Activated CD4-positive, alpha-beta T cell treated with anti-CD3 and anti-CD28 coated beads, Interleukin-2, amount 10 ng/mL, durations not matched to agents 24 days and 14 days (primary cell): ENCODE measurements around the gene RNH1. TPM values are rescaled to one million over a fixed set of nuclear protein-coding genes. Genes with fewer than 3 reads are reported as not detected.

Experiments used
- DNase-seq: peaks from one replicate; pipeline ENCODE4 v3.0.0; 2022
- H3K27ac Mint-ChIP-seq: one replicate; pipeline ENCODE4 v1.8.0; 2022; ENCODE audit warnings: mild to moderate bottlenecking, mixed read lengths
- H3K27me3 Mint-ChIP-seq: one replicate; pipeline ENCODE4 v1.8.0; 2022; ENCODE audit warnings: mixed read lengths
- H3K36me3 Mint-ChIP-seq: one replicate; pipeline ENCODE4 v1.8.0; 2022; ENCODE audit warnings: low read depth, mild to moderate bottlenecking, mixed read lengths
- H3K4me1 Mint-ChIP-seq: one replicate; pipeline ENCODE4 v1.8.0; 2021; ENCODE audit warnings: mixed read lengths
- H3K4me3 Mint-ChIP-seq: one replicate; pipeline ENCODE4 v1.8.0; 2022; ENCODE audit warnings: mild to moderate bottlenecking, moderate library complexity, mixed read lengths
- H3K9me3 Mint-ChIP-seq: one replicate; pipeline ENCODE4 v1.8.0; 2021; ENCODE audit warnings: mixed read lengths
- intact Hi-C: fragments of 100-400 bp; cut with micrococcal nuclease; formaldehyde crosslinking; loops from one replicate; pipeline ENCODE4 v1.15.1; 2023
- total RNA-seq: library from RNA; stranded (reverse); gene quantifications from 2 replicates; pipeline ENCODE4 v1.2.3, GENCODE V29; 2022

RNH1 gene
- total RNA-seq, 1 donor from 2014 or later, result 134 TPM

GRCh38 chr11:545171-545570 lies 38.1 kb upstream of the RNH1 start:
- no peaks in the 10 kb centered on the region for H3K27me3 Mint-ChIP-seq
- H3K4me1 Mint-ChIP-seq, result peaks cover 2% of the 10 kb centered on the region
- H3K9me3 Mint-ChIP-seq, result no peaks in the 10 kb centered on the region
- no peaks in the 10 kb centered on the region for H3K36me3 Mint-ChIP-seq
- intact Hi-C loops, result no loop called here
- H3K4me3 Mint-ChIP-seq, result no peak overlapping the region
- no peak overlapping the region for H3K27ac Mint-ChIP-seq
- no peak for DNase-seq

GRCh38 chr11:544817-545166 lies 37.8 kb upstream of the RNH1 start:
- Mint-ChIP-seq H3K4me3 (no peak overlapping the region), H3K27ac (no peak overlapping the region), H3K36me3 (no peaks in the 10 kb centered on the region), H3K27me3 (no peaks in the 10 kb centered on the region), H3K9me3 (no peaks in the 10 kb centered on the region), H3K4me1 (peaks cover 2% of the 10 kb centered on the region)
- intact Hi-C loops, result no loop called here
- DNase-seq, result no peak

GRCh38 chr11:541433-541885 lies 34.4 kb upstream of the RNH1 start:
- H3K36me3 Mint-ChIP-seq, result no peaks in the 10 kb centered on the region
- intact Hi-C loops, result no loop called here
- DNase-seq, result peak; percentile 57
- peaks cover 8% of the 10 kb centered on the region for H3K4me1 Mint-ChIP-seq
- no peaks in the 10 kb centered on the region for H3K9me3 Mint-ChIP-seq
- H3K27ac Mint-ChIP-seq, result no peak overlapping the region
- no peak overlapping the region for H3K4me3 Mint-ChIP-seq
- H3K27me3 Mint-ChIP-seq, result no peaks in the 10 kb centered on the region

DNA sequence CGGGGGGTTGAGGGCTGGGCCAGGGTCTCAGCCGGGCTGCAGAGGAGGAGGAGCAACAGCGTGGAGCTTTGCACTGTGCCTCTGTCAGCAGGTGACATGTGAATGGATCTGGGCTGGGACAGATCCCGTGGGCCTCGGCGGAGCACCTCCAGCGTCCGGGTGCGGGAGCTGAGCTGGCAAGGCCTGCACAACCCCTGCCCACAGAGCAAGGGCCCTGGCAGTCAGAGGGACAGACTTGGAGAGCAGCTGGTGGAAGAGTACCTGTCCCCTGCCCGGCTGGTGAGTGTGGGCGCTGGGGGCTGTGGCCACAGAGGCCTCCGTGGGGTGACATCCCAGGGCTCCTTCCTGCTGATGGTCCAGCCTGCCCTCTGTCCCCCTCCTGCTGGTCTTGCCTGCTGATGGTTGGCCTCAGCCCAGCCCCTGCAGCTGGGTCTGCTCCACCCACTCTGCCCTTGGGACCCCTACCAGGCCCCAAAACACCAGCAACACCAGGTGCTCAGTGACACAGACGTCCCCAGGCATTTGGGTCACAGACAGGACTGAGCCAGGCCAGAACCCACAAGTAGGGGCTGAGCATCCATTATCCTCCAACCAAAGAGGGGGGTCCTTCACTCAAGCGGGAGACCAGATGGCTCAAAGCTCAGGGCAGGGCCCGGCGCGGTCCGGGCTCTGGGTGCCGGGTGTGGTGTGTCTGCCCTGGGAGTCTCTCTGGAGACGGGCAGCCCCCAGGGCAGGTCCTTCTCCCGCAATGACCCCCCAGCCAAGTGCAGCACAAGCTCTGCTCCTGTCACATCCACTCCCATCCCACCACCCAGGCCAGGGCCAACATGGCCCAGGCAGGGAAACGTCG lies 33.8 kb upstream of the RNH1 start:
- no peaks in the 10 kb centered on the region for H3K27me3 Mint-ChIP-seq
- H3K36me3 Mint-ChIP-seq, result peaks cover 2% of the 10 kb centered on the region
- H3K9me3 Mint-ChIP-seq, result no peaks in the 10 kb centered on the region
- H3K4me1 Mint-ChIP-seq, result peaks cover 13% of the 10 kb centered on the region
- no peak overlapping the region for H3K4me3 Mint-ChIP-seq
- DNase-seq, result peak; percentile 59
- no peak overlapping the region for H3K27ac Mint-ChIP-seq
- intact Hi-C loops, result no loop called here

- H3K4me3 Mint-ChIP-seq, result no peak overlapping the region
- DNase-seq, result peak; percentile 57
- no peak overlapping the region for H3K27ac Mint-ChIP-seq
- H3K4me1 Mint-ChIP-seq, result peaks cover 13% of the 10 kb centered on the region
- H3K36me3 Mint-ChIP-seq, result peaks cover 2% of the 10 kb centered on the region
- no peaks in the 10 kb centered on the region for H3K9me3 Mint-ChIP-seq
- intact Hi-C loops, result loop anchor here (5.0 kb wide), 1 partner anchor 157 kb away; the partner anchor contains the start of genes DEAF1 and TMEM80
- H3K27me3 Mint-ChIP-seq, result no peaks in the 10 kb centered on the region
These were observed 33.0 kb upstream of the RNH1 start for GRCh38 chr11:539971-540481.

- intact Hi-C loops, result loop anchor here (5.0 kb wide), 1 partner anchor 159 kb away; the partner anchor contains the start of genes DEAF1 and TMEM80
- H3K36me3 Mint-ChIP-seq, result peaks cover 4% of the 10 kb centered on the region
- no peaks in the 10 kb centered on the region for H3K9me3 Mint-ChIP-seq
- peaks cover 16% of the 10 kb centered on the region for H3K4me1 Mint-ChIP-seq
- no peak overlapping the region for H3K4me3 Mint-ChIP-seq
- peak; percentile 59 for DNase-seq
- H3K27ac Mint-ChIP-seq, result no peak overlapping the region
- no peaks in the 10 kb centered on the region for H3K27me3 Mint-ChIP-seq
These were observed 31.5 kb upstream of the RNH1 start for GRCh38 chr11:538431-539051.

- no peak overlapping the region for H3K27ac Mint-ChIP-seq
- no peak for DNase-seq
- no peaks in the 10 kb centered on the region for H3K27me3 Mint-ChIP-seq
- intact Hi-C loops, result loop anchor here (1.0 to 5.0 kb wide), 3 partner anchors 17 to 159 kb away; partner anchors contain the start of genes DEAF1, RNH1 and TMEM80
- H3K4me3 Mint-ChIP-seq, result peak overlapping the region; percentile 89
- peaks cover 4% of the 10 kb centered on the region for H3K36me3 Mint-ChIP-seq
- H3K9me3 Mint-ChIP-seq, result no peaks in the 10 kb centered on the region
- H3K4me1 Mint-ChIP-seq, result peaks cover 16% of the 10 kb centered on the region
These were observed 30.8 kb upstream of the RNH1 start for GRCh38 chr11:537622-538430.

- Mint-ChIP-seq H3K4me1 (peaks cover 15% of the 10 kb centered on the region), H3K27ac (peak within 1 kb of the TSS; percentile 83), H3K9me3 (no peaks in the 10 kb centered on the region), H3K4me3 (peak within 1 kb of the TSS; percentile 89), H3K27me3 (no peaks in the 10 kb centered on the region), H3K36me3 (peaks cover 7% of the 10 kb centered on the region)
- DNase-seq, result peak; percentile 96
- intact Hi-C loops, result loop anchor here (1.0 to 5.0 kb wide), 3 partner anchors 18 to 160 kb away; partner anchors contain the start of genes DEAF1, RNH1 and TMEM80
These were observed 30.0 kb upstream of the RNH1 start, which contains the start of gene LRRC56 for GRCh38 chr11:536841-537621. TSS of gene LRRC56 (plus strand) at chr11:537527. CDS start at chr11:540685, 3,158 bp downstream.

DNA sequence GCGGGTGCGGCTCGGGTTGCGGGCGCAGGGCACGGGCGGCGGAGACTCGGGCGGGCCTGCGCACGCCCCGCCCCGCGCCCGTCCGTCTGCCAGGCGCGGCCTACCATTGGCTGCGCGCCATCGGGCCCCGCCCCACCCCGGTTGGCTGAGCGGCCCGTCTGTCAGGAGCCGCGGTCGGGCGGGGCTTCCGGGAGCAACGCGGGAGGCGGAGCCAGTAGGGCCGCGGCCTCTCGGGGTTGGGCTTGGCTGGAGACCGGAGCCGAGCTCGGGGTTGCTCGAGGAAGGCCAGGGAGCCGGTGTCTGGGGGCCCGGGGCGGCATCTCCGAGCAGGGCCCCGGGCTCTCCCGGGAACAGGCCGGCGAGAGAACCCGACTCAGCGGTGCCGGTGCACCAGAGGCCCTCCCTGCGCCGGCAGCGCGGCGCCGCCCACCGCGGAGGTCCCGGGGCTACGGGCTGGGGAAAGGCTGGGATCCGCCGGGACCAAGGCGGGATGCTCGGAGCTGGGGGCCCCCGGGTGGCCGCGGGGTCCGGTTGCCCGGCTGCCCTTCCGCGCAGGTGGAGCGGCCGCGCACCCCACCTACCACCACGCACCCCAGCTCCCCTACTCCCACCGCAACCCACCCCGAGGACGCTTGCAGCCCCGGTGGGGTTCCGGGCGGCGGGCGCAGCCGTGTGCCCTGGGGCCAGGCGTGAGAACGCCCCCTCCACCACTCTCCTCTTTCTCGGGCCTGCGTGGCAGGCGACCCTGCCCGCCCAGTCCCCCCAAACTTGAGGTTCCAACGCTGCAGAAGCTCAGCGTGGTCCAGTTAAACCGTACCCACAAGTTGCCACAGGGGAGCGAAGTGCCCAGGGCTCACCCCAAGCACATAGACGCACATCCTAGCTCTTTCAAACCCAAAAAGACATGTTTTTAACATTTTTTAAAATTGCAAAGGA lies 28.7 kb upstream of the RNH1 start, which contains the start of gene HRAS:
TSS of gene HRAS (minus strand) at position 58 of the 936 bp plus-strand sequence.
- H3K4me1 Mint-ChIP-seq, result peaks cover 15% of the 10 kb centered on the region
- H3K27ac Mint-ChIP-seq, result peak within 1 kb of the TSS; percentile 83
- no peaks in the 10 kb centered on the region for H3K9me3 Mint-ChIP-seq
- H3K27me3 Mint-ChIP-seq, result no peaks in the 10 kb centered on the region
- intact Hi-C loops, result loop anchor here (1.0 to 5.0 kb wide), 3 partner anchors 17 to 162 kb away; partner anchors contain the start of genes DEAF1 and TMEM80
- DNase-seq, result peak; percentile 99
- peaks cover 10% of the 10 kb centered on the region for H3K36me3 Mint-ChIP-seq
- H3K4me3 Mint-ChIP-seq, result peak within 1 kb of the TSS; percentile 89

DNA sequence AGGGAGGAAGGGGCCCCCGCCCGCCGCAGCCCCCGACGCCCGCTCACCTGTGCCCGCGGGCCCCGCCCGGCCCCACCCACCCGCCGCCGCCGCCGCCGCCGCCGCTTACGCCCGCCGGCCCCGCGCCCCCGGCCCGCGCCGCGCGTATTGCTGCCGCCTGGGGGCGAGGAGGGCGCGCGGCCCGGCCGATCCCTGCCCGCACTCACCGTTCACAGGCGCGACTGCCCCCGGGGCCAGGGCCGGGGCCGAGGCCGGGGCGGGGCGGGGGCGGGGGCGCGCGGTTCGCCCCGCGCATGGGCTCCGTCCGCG lies 28.1 kb upstream of the RNH1 start:
- no peak overlapping the region for H3K27ac Mint-ChIP-seq
- no peaks in the 10 kb centered on the region for H3K9me3 Mint-ChIP-seq
- no peaks in the 10 kb centered on the region for H3K27me3 Mint-ChIP-seq
- no peak overlapping the region for H3K4me3 Mint-ChIP-seq
- peaks cover 15% of the 10 kb centered on the region for H3K4me1 Mint-ChIP-seq
- intact Hi-C loops, result loop anchor here (1.0 to 5.0 kb wide), 2 partner anchors 17 to 162 kb away; partner anchors contain the start of genes DEAF1 and TMEM80
- peaks cover 10% of the 10 kb centered on the region for H3K36me3 Mint-ChIP-seq
- no peak for DNase-seq

- H3K9me3 Mint-ChIP-seq, result no peaks in the 10 kb centered on the region
- peaks cover 10% of the 10 kb centered on the region for H3K36me3 Mint-ChIP-seq
- H3K27ac Mint-ChIP-seq, result no peak overlapping the region
- peak overlapping the region; percentile 80 for H3K4me3 Mint-ChIP-seq
- DNase-seq, result peak; percentile 78
- no peaks in the 10 kb centered on the region for H3K27me3 Mint-ChIP-seq
- intact Hi-C loops, result loop anchor here (1.0 to 5.0 kb wide), 2 partner anchors 16 to 163 kb away; partner anchors contain the start of genes DEAF1 and TMEM80
- peaks cover 15% of the 10 kb centered on the region for H3K4me1 Mint-ChIP-seq
These were observed 27.6 kb upstream of the RNH1 start for GRCh38 chr11:534396-535209.
